HG03135 (cell line): ENCODE measurements around the gene FHIP1B.
A peak's percentile ranks its signal among the peaks of the same experiment; 100 is the strongest.
"Not testable (repeated sequence)": the region's sequence is repeated elsewhere in the genome, so short reads cannot be mapped to it uniquely, and the experiment has no call there.

Source experiments
- ATAC-seq: cut with Tn5 transposase; IDR thresholded peaks from one replicate; pipeline ENCODE4 v1.9.1; 2021; ENCODE audit warnings: mild to moderate bottlenecking, moderate library complexity; ENCODE audit not compliant: unreplicated experiment

FHIP1B gene

DNA sequence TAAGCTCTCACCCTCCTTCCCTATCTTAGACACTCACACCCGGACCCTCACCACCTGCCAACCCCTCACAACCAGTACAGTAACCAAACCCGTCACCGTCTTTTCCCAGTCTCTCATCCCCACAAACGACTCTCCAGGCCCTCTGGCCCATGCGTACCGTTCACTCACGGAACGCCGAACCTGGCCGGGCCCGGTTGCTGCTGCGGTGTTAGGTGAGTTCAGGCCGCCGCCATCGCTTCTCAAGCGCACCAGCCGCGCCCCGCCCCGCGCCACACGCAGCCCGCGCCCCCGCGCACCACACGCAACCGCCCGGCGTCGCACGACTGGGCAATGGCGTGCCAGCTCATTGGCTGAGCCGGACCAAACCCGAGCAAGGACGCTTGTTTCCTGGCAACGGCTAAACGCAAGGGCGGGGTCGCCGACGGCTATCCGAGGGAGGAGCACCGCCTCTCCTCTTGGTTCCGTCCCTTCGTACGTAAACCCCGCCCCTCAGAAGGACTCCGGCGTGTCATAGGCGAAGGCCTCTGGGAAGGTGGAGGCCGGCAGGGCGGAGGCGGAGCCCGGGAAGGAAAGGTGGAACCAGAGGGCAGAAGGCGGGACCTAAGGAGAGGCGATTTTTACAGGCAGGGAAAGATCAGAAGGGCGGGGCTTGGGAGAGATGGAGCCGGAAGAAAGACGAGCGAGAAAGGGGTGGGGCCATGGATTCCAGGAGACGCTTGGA is at the start of gene FHIP1B:
TSS of gene FHIP1B (minus strand) at position 250 of the 721 bp plus-strand sequence. CDS start 10,120 bp downstream, outside the sequence.
- peak; percentile 96 for ATAC-seq

DNA sequence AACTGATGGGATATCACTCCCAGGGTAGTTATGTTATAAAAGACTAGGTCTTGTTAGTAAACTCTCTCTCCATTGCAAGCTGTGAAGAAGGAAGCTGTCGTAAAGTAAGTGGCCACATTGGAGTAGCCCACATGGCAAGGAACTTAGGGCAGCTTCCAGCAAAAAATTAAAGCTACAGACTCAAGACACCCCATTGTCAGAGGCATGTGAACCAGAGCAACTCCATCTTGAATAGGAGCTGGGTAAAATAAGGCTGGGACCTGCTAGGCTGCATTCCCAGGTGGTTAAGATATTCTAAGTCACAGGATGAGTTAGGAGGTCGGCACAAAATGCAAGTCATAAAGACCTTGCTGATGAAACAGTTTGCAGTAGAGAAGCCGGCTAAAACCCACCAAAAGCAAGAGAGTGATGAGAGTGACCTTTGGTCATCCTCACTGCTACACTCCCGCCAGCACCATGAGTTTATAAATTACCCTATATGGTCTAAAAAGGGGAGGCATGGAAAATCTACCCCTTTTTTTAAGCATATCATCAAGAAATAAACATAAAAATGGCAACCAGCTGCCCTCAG is 49.1 kb upstream of the FHIP1B start:
- ATAC-seq, result no peak

DNA sequence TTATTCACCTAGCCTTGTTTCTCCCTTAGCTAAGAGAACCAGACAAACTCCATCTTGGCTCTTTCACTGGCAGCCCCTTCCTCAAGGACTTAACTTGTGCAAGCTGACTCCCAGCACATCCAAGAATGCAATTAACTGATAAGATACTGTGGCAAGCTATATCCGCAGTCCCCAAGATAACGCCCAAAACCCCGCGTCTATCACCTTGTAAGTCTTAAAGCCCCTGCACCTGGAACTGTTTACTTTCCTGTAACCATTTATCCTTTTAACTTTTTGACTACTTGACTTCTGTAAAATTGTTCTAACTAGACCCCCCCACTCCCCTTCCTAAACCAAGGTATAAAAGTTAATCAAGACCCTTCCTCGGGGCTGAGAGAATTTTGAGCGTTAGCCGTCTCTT is 46.4 kb upstream of the FHIP1B start:
- ATAC-seq, result not testable (repeated sequence)

DNA sequence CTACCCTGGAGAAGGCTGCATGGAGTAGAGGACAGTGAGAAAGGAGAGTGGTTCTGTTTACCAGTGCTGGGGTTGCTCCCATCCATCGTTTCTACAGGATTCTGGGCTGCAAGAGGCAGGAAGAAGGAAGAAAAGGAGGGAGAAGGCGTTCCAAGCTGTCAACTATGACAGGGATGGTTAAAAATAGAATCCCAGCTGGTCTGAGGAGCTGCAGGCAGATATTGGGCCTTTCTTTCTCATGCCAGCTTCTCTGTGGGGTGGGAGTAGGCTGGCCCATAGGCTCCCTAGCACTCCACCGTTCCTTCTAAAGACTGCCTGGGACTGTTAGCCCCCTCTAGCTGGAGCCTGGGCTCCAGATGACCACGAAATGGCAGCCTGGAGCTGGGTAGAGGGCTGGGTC is 38.8 kb upstream of the FHIP1B start:
- no peak for ATAC-seq

DNA sequence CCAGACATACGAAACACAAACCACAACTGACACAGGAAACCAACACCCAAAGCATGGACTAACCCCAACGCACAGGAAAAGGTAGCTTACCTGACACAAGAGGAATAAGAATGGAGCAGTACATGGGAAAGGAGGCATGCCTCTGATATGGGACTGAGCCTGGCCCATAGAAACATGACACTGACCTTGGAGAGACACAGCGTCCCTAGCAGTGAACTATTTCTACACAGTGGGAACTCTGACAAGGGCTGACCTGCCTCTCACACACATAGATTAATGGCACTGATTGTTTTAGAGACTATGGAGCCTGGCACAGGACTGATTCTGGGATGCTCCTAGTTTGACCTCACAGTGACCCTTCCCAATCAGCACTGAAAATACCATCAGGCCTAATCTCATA is 37.2 kb upstream of the FHIP1B start:
- no peak for ATAC-seq

DNA sequence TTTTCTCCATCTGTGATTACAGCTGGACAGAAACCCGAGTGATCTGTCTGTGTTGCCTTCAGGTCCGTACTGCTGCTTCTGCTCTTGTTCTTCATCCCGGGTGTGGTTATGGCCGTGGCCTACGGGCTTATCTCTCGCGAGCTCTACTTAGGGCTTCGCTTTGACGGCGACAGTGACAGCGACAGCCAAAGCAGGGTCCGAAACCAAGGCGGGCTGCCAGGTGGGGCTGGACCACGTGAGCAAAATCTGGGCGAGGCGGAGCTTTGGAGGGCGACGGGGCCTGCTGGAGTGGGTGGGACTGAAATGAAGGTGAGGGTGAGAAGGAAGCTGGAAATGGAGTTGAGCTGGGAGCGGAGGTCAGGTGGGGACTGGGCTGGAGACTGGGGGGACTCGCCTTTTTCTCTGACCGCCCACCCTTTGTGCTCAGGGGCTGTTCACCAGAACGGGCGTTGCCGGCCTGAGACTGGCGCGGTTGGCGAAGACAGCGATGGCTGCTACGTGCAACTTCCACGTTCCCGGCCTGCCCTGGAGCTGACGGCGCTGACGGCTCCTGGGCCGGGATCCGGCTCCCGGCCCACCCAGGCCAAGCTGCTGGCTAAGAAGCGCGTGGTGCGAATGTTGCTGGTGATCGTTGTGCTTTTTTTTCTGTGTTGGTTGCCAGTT is 36.3 kb upstream of the FHIP1B start:
- ATAC-seq, result no peak

DNA sequence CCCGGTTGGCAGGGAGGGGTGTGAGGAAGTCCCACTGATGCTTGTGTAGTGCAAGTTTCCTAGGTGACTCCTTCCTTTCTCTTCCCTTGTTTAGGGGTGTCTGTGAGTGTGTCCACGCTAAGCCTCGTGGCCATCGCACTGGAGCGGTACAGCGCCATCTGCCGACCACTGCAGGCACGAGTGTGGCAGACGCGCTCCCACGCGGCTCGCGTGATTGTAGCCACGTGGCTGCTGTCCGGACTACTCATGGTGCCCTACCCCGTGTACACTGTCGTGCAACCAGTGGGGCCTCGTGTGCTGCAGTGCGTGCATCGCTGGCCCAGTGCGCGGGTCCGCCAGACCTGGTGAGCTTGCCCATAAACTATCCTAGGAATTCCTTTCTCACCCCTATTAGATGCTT is 35.6 kb upstream of the FHIP1B start:
- no peak for ATAC-seq

DNA sequence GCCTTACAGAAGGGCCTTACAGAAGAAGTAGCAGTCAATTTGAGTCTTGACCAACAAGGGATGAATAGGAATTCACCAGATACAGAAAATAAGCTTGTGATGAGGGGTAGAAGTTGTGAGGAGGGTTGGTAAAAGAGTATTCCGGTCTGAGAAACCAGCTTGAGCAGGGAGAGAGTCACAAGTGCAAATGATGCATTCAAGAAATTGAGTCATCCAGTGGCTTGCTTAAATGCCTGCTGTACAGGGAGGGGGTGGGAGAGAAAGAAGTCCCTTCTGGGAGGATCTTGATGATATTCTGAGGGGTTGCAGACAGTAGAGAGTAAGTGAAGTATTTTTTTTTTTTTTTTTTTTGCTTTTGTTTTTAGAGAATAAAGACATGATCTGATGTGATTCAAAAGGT is 34.4 kb upstream of the FHIP1B start:
- ATAC-seq, result no peak

DNA sequence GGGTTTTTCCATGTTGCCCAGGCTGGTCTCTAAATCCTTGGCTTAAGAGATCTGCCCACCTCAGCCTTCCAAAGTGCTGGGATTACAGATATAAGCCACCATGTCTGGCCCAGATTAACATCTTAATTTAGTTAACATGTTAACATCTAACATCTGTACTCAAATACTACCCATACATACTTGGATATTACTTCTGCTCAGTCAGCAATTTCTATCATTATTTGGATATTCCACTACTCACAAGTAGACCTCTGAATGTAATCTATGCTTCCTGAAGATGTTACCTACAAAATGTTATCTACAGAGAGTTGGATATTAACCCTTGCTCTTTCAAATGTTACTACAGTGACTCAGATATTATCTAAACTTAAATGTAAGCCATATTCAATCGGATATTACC is 29.2 kb upstream of the FHIP1B start:
- no peak for ATAC-seq

DNA sequence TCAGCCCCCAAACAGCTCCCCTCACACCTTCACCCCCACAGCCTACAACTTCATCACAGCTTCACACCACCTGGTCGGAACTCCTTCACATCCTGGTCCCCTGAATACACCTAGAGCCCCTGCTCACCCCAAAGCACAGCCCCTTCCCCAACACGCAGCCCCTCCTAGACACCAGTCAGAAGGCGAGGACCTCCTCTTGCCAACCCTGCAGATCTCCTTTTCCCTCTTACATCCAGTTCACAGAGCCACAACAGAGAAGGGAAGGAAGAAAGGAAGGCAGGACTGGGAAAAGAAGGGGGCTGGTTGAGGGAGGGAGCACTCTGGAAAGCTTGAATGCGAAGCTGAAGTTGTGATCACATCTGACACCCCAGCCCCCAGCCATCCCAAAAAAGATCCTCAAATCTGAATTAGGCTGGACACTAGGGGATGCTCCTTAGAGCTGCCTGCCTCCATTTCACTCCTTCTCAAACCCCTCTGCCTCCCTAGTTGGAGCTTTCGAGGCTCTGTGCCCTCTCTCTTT is 25.8 kb upstream of the FHIP1B start:
- no peak for ATAC-seq

DNA sequence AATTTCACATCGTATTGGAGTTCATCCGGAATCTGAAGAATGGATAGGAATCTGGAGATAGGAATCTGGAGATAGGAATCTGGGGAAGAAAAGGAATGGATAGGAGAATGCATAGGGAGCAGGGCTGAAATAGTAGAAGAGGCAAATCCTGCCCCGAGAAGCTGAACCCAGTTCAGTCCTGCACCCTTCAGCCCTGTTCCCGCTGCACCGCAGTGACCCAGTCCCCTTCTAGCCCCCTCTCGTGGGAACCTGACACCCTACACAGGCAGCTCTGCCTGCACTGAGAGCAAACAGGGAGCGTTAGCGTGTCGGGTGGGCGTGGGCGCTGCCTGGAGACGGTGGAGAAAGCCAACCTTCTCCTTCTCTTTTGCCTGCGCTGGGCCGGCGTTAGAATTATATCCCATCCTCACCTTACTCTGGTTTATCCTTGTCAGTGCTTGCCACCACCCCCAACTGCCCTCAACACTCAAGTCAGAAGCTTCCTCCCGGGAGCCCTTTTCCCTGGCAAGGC is 24.2 kb upstream of the FHIP1B start:
- ATAC-seq, result no peak

DNA sequence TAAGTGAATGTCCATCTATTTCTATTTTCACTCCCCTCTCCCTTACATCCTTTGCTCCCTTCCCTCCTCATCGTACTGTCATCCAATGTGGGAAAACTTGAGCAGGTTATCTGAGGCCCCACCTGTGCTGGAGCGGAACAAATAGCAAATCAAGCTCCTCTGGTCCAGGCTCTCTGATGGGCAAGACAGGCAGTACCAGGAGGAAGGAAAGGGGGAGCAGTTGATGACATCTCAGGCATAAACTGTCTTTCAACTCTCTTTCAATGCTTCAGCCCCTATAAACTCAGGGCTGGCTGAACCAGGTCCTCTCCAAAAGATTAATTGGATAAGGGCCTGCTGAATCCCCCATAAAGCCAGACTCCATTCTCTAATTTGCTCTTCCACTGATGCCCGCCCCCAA is 23.7 kb upstream of the FHIP1B start:
- ATAC-seq, result no peak

DNA sequence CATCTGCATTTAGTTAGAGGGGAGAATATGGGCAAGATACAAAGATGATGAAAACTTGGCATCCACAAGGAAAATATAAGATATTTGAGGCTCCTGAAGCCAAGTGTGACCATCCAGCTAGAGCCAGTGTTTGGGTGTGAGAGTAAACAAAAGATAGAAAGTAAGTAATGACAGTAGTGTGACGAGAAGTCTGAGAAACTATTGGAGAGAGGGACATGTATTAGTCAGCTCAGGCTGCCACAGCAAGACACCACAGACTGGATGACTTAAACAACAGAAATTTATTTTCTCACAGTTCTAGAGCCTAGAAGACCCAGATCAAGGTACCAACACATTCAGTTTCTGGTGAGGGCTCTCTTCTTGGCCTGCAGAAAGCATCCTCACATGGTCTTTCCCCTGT is 18.8 kb upstream of the FHIP1B start:
- peak; percentile 54 for ATAC-seq

DNA sequence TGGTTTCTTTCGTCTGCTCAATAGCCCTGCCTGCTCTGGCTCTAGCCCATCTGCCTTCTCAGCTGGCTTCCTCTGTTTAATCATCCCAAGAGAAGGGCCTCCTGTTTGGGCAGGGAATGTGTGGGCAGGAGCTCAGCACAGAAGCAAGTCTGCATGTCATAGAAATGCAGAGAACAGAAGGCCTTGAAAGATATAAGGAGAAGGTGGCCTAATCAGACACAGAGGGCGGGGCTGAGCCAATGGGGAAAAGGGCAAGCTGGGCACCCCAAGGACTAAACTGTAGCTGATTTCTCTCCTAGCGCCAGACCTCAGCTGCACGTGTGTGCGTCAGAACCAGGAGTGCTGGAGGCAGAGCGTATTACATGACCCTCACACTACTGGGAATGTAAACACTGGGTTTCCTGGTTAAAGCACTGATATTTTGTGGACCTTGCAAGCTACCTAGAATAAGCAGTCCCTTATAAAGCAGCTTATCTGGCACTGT is 17.6 kb upstream of the FHIP1B start:
- no peak for ATAC-seq

DNA sequence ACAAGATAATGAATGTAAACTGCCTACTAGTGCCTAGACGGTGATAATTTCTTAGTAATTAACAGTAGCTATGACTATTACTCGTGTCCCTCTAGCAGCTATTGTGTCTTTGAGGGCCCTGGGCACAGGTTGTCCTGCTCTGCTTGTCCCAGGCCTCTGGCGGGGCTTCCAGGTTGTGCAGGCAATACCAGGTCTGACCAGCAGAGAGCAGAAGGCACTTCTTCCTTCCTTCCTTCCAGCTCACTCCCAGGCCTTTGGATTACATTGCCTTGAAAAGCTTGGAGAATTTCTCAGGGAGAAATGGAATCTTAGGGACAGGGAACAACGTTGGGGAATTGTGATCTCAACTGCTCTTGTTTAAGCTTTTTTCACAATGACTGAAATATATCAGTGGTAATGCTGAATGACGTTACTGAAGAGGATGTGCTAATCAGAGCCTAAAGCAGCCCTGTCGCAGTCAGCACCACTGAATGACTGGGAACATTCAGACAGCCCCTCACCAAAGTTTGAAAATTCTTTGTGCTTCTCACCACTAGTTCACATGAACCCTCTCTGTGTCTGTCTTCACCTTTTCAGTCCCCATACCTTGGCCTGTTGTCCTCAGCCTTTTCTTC is 16.8 kb upstream of the FHIP1B start:
- ATAC-seq, result peak; percentile 66

DNA sequence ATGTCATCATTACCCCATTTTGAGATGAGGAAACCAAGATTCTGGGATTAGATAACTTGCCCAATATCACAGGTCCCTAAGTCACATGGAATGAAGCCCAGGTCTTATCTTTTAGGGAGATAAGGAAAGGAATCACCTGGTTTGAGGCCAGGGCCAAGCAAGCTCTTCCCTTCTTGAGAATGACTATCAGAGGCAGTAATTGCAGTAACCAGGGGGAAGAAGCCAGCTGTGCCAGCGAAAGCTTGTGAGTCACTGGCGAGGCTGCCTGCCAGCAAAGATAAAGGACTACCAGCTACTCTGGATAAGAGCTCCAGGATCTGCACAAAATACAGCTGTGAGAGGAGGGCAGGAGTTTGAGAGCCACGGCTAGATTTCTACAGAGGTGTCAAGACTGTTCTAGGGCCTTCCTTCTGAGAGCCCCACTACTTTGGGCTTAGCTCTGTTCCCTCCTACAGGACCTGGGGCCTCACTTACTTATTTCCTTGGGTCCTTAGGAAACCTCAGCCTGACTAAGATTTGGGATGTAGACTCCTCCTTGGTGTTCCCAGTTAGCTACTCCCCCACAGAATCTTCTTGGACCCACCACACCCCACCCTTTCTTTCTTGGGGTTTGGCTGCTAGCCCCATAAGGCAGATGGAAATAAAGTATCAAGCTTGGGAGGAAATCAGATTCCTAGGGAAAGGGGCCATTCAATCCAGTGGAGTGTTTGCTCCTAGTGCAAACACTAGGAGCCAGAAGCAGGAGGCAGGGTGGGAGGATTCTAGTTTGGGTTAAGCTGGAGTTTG is 15.5 kb upstream of the FHIP1B start:
- no peak for ATAC-seq

DNA sequence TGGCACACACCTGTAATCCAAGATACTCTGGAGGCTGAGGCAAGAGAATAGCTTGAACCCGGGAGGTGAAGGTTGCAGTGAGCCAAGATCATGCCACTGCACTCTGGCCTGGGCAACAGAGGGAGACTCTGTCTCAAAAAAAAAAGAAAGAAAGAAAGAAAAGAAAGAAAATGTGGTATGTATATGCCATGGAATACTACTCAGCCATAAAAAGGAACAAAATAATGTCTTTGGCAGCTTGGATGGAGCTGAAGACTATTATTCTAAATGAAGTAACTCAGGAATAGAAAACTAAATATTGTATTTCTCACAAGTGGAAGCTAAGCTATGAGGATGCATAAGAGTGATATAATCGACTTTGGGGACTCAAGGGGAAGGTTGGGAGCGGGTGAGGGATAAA is 14.5 kb upstream of the FHIP1B start:
- not testable (repeated sequence) for ATAC-seq

DNA sequence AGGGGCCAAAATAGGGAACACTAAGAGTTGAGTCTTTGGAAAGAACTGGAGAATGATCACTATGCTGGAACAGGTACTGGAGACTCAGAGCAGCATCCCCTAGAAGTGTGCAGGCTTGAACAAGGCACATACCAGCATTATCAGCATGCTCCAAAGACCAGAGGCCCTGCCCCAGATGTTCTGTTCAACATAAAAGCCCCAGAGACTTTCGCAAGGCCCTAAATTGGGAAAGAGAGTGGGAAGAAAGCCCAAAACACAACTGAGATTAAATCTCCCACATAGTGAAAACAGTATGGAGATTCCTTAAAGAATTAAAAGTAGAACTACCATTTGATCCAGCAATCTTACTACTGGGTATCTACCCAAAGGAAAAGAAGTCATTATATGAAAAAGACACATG is 13.8 kb upstream of the FHIP1B start:
- no peak for ATAC-seq

DNA sequence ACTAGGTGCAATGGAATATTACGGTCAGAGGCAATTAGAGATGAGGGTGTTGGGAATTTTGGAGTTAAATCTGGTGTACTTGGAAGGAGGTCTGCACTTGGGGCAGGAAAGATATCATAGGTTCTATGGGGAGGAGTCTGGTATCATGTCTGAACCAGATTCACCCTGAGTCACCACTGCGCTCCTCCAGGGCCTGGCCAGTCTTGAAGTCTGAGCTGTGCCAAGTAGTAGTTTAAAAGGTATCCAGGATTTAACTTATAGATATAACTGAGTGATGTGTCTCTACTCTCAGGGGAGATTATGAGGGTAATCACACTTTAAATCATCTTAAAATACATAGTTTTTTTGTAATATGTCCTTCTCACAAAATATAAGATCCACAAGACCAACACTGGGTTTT is 11.1 kb upstream of the FHIP1B start:
- no peak for ATAC-seq

DNA sequence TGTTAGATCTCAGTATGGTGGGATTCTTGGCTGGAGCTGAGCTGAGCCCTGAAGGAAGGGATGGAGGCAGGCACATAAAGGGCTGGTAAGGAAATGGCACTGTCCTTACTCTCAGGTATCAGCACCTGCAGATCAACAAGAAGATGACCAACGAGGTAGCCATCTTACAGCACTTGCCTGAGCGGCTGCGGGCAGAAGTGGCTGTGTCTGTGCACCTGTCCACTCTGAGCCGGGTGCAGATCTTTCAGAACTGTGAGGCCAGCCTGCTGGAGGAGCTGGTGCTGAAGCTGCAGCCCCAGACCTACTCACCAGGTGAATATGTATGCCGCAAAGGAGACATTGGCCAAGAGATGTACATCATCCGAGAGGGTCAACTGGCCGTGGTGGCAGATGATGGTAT is 6.9 kb upstream of the FHIP1B start:
- no peak for ATAC-seq

DNA sequence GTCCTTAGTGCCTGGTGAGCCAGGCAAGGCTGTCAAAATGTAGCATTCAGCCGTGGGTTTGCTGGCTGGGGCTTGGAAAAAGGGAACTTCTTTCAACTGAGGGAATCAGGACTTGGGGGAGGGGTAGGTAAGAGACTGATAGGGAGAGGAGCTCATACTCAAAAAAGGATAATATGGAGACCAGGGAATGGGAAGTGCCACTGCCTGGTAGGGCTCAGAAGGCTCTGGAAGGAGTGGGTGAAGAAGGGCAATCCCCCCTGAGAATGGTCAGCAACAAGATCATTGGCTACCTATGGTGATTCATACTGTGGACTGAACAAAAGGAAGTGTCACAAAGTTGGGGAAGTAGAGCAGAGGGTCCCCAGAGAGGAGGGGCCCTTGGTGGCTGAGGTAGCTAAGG is 6.3 kb upstream of the FHIP1B start:
- ATAC-seq, result no peak
